AG09319 (cell line): ENCODE results near the gene ELL2.

Experiments
- DNase-seq: peaks from one replicate; pipeline ENCODE4 v3.0.0-alpha.2; 2010; ENCODE audit warnings: low read depth; ENCODE audit errors: extremely low read depth
- CTCF ChIP-seq: IDR thresholded peaks from 2 replicates; pipeline ENCODE4 v1.5.1; 2011; ENCODE audit warnings: low read depth, mild to moderate bottlenecking, inconsistent platforms, low read length, moderate library complexity

ELL2 gene

DNA sequence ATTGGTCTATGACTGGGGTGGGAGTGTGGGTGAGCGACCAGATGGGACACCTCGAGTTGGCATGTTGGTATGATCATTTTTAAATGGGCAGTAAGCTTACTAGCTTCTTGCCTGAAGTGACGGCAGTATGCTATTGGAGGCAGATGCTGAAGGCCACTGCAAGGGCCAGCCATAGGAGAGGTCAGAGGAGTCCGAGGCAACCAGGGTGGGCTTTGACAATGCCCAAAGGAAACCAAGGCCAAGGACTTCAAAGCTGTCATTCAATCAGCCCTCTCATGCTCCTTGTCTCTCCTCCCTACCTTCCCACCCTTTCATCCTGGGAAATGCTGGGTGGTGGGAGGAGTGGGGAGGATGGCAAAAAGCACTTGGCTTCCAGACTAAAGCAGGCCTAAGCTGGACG is 82.0 kb downstream of the ELL2 start:
- DNase-seq: no peak
- TF ChIP-seq CTCF: no peak

DNA sequence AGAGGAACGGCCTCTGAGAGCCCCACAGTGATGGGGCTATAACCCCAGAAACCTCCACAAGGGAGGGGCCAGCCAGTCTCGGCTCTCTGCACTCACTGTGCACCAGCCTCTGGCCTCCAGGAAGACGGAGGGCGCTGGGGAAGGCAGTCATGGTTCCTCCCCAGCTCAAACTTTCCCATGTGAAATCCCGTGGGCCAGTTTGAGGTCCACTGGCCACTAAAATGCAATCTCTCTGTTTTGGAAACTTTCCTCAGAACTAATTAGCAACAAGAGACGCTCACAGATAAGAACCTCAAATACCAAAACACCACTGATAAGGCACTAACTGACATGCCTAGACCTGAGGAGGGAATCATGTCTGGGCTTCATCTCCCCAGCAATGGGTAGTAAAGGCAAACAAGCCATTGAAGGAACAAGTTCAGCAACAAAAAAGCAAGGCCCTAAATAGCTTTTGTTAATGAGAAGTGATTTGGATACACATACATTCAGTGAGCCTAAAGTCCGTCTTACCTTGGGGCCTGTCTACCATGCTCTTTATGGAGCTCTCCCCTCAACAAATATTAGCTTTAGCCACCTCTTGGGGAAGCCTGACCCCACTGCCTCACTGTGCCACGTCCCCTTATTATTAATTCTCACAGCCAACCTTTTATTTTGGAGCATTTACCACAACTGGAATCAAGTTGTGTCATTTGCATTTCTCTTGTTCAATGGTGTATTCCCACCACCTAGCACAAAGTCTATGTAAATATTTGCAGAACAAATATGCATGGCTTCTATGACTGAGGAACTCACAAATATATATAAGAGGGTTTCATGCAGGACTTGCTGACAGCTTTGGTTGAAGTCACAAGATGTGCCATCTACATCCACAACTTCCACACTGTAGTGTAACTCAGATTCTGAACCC is 83.0 kb downstream of the ELL2 start:
- no peak for TF ChIP-seq CTCF
- DNase-seq: no peak

- no peak for TF ChIP-seq CTCF
- no peak for DNase-seq
Measured at GRCh38 chr5:95876782-95877181, 84.9 kb downstream of the ELL2 start.

- DNase-seq: no peak
- no peak for TF ChIP-seq CTCF
Measured at GRCh38 chr5:95874246-95874645, 87.4 kb downstream of the ELL2 start.

DNA sequence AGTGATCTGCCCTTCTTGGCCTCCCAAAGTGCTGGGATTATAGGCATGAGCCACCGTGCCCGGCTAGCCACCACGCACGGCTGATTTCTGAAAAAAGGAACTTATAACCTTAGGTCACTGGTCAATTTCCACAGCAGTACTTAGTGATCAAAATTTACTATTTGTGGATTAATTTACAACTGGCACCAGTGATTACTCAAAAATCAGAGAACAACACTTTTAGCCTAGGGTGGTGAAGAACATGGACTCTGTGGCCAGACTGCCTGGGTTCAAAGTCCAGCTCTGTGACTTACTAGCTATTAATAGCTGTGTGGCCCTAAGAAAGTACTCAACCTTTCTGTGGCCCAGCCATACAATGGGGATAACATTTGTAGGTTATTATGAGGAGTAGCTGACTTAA is 88.3 kb downstream of the ELL2 start:
- no peak for TF ChIP-seq CTCF
- no peak for DNase-seq

- no peak for TF ChIP-seq CTCF
- DNase-seq: no peak
Measured at GRCh38 chr5:95872346-95873268, 89.0 kb downstream of the ELL2 start.

GRCh38 chr5:95871146-95871806 is 90.4 kb downstream of the ELL2 start:
- no peak for DNase-seq
- TF ChIP-seq CTCF: no peak
